ENCODE measurements around the gene RIMBP2.
"Not testable (repeated sequence)": the region's sequence is repeated elsewhere in the genome, so short reads cannot be mapped to it uniquely, and the experiment has no call there.

Gene RIMBP2

GRCh38 chr12:130589540-130590317 lies 126.4 kb downstream of the RIMBP2 start:
- no peak for DNase-seq

GRCh38 chr12:130588696-130589539 lies 127.2 kb downstream of the RIMBP2 start:
- no peak for DNase-seq

GRCh38 chr12:130587966-130588365 lies 128.1 kb downstream of the RIMBP2 start:
- DNase-seq, result no peak

GRCh38 chr12:130584475-130584874 lies 131.6 kb downstream of the RIMBP2 start:
- not testable (repeated sequence) for DNase-seq

GRCh38 chr12:130583800-130584199 lies 132.3 kb downstream of the RIMBP2 start:
- no peak for DNase-seq

GRCh38 chr12:130583317-130583716 lies 132.8 kb downstream of the RIMBP2 start:
- no peak for DNase-seq

GRCh38 chr12:130582286-130582685 lies 133.8 kb downstream of the RIMBP2 start:
- no peak for DNase-seq

- no peak for DNase-seq
Measured at GRCh38 chr12:130581782-130582181, 134.3 kb downstream of the RIMBP2 start.

- DNase-seq, result no peak
Measured at GRCh38 chr12:130579231-130579630, 136.9 kb downstream of the RIMBP2 start.

GRCh38 chr12:130577351-130577750 lies 138.7 kb downstream of the RIMBP2 start:
- no peak for DNase-seq

- no peak for DNase-seq
Measured at GRCh38 chr12:130576371-130576816, 139.7 kb downstream of the RIMBP2 start.

GRCh38 chr12:130574402-130574801 lies 141.7 kb downstream of the RIMBP2 start:
- DNase-seq, result no peak

GRCh38 chr12:130573766-130574165 lies 142.3 kb downstream of the RIMBP2 start:
- DNase-seq, result no peak

GRCh38 chr12:130573235-130573634 lies 142.9 kb downstream of the RIMBP2 start:
- no peak for DNase-seq

GRCh38 chr12:130572553-130572952 lies 143.5 kb downstream of the RIMBP2 start:
- no peak for DNase-seq

- DNase-seq, result no peak
Measured at GRCh38 chr12:130571734-130572133, 144.4 kb downstream of the RIMBP2 start.

GRCh38 chr12:130571089-130571488 lies 145.0 kb downstream of the RIMBP2 start:
- no peak for DNase-seq

GRCh38 chr12:130569521-130569920 lies 146.6 kb downstream of the RIMBP2 start:
- DNase-seq, result no peak

GRCh38 chr12:130568501-130568900 lies 147.6 kb downstream of the RIMBP2 start:
- DNase-seq, result no peak

- DNase-seq, result no peak
Measured at GRCh38 chr12:130568041-130568440, 148.1 kb downstream of the RIMBP2 start.

GRCh38 chr12:130566446-130567155 lies 149.5 kb downstream of the RIMBP2 start:
- no peak for DNase-seq

- no peak for DNase-seq
Measured at GRCh38 chr12:130565189-130565588, 150.9 kb downstream of the RIMBP2 start.

- DNase-seq, result no peak
Measured at GRCh38 chr12:130563323-130563722, 152.8 kb downstream of the RIMBP2 start.

Data from stimulated activated CD4-positive, alpha-beta T cell treated with anti-CD3 and anti-CD28 coated beads, Interleukin-15, amount 100 ng/mL, for 24 hours (primary cell).